ENCODE measurements around the gene CACNA1C. TPM values are rescaled to one million over a fixed set of nuclear protein-coding genes. Genes with fewer than 3 reads are reported as not detected.

The CACNA1C gene
- total RNA-seq, 1 experiment from 2014 or later, result 1.8 TPM

- no peak for DNase-seq (ENCODE audit: low read depth)
Measured at GRCh38 chr12:2454601-2455177, 401.9 kb downstream of the CACNA1C start.

- DNase-seq (ENCODE audit: low read depth), result no peak
Measured at GRCh38 chr12:2455410-2455809, 402.6 kb downstream of the CACNA1C start.

- no peak for DNase-seq (ENCODE audit: low read depth)
Measured at GRCh38 chr12:2456122-2456812, 403.5 kb downstream of the CACNA1C start.

- DNase-seq (ENCODE audit: low read depth), result no peak
Measured at GRCh38 chr12:2456813-2457186, 404.0 kb downstream of the CACNA1C start.

GRCh38 chr12:2457215-2457932, 404.6 kb downstream of the CACNA1C start:
- no peak for DNase-seq (ENCODE audit: low read depth)

- DNase-seq (ENCODE audit: low read depth), result no peak
Measured at GRCh38 chr12:2457933-2458414, 405.2 kb downstream of the CACNA1C start.

GRCh38 chr12:2460051-2460670, 407.4 kb downstream of the CACNA1C start:
- DNase-seq (ENCODE audit: low read depth), result peak; percentile 37

GRCh38 chr12:2461046-2461445, 408.3 kb downstream of the CACNA1C start:
- DNase-seq (ENCODE audit: low read depth), result no peak

- DNase-seq (ENCODE audit: low read depth), result no peak
Measured at GRCh38 chr12:2461645-2462044, 408.9 kb downstream of the CACNA1C start.

- no peak for DNase-seq (ENCODE audit: low read depth)
Measured at GRCh38 chr12:2462087-2462486, 409.3 kb downstream of the CACNA1C start.

GRCh38 chr12:2463719-2464118, 410.9 kb downstream of the CACNA1C start:
- no peak for DNase-seq (ENCODE audit: low read depth)

- DNase-seq (ENCODE audit: low read depth), result no peak
Measured at GRCh38 chr12:2465681-2466080, 412.9 kb downstream of the CACNA1C start.

- DNase-seq (ENCODE audit: low read depth), result no peak
Measured at GRCh38 chr12:2466211-2466610, 413.4 kb downstream of the CACNA1C start.

GRCh38 chr12:2467447-2468195, 414.8 kb downstream of the CACNA1C start:
- DNase-seq (ENCODE audit: low read depth), result no peak

- no peak for DNase-seq (ENCODE audit: low read depth)
Measured at GRCh38 chr12:2475984-2476383, 423.2 kb downstream of the CACNA1C start.

GRCh38 chr12:2477009-2477766, 424.4 kb downstream of the CACNA1C start:
- DNase-seq (ENCODE audit: low read depth), result no peak

GRCh38 chr12:2479851-2480535, 427.2 kb downstream of the CACNA1C start:
- no peak for DNase-seq (ENCODE audit: low read depth)

- DNase-seq (ENCODE audit: low read depth), result no peak
Measured at GRCh38 chr12:2481346-2481745, 428.6 kb downstream of the CACNA1C start.

- DNase-seq (ENCODE audit: low read depth), result no peak
Measured at GRCh38 chr12:2481951-2482350, 429.2 kb downstream of the CACNA1C start.

- no peak for DNase-seq (ENCODE audit: low read depth)
Measured at GRCh38 chr12:2482938-2483660, 430.3 kb downstream of the CACNA1C start.
